GM10266 (cell line): Measurements from ENCODE around the gene RAD18.

Experiments used
- DNase-seq: peaks from one replicate; pipeline ENCODE4 v3.0.0; 2012; ENCODE audit errors: extremely low spot score
- CTCF ChIP-seq: IDR thresholded peaks from 2 replicates; pipeline ENCODE4 v1.5.1; 2012; ENCODE audit warnings: mild to moderate bottlenecking, low read depth; ENCODE audit not compliant: control insufficient read depth, insufficient read depth; ENCODE audit errors: missing control alignments

Gene RAD18

GRCh38 chr3:8931342-8931741, 31.9 kb downstream of the RAD18 start:
- no peak for TF ChIP-seq CTCF
- no peak for DNase-seq

GRCh38 chr3:8929860-8930259, 33.4 kb downstream of the RAD18 start:
- DNase-seq, result no peak

GRCh38 chr3:8914491-8914890, 48.8 kb downstream of the RAD18 start:
- no peak for TF ChIP-seq CTCF
- no peak for DNase-seq

More at GRCh38 chr3:8929860-8930259, 33.4 kb downstream of the RAD18 start:
- TF ChIP-seq CTCF, result no peak

GRCh38 chr3:8911781-8912180, 51.5 kb downstream of the RAD18 start:
- no peak for DNase-seq
- no peak for TF ChIP-seq CTCF

GRCh38 chr3:8909160-8909559, 54.1 kb downstream of the RAD18 start:
- no peak for DNase-seq
- TF ChIP-seq CTCF, result no peak

- DNase-seq, result no peak
- no peak for TF ChIP-seq CTCF
Measured at GRCh38 chr3:8903191-8903590, 60.1 kb downstream of the RAD18 start.

- TF ChIP-seq CTCF, result no peak
- DNase-seq, result no peak
Measured at GRCh38 chr3:8900869-8901268, 62.4 kb downstream of the RAD18 start.
